Epithelial cell of prostate (primary cell): Measurements from ENCODE around the gene MAEA.
"Not testable (repeated sequence)": the region's sequence is repeated elsewhere in the genome, so short reads cannot be mapped to it uniquely, and the experiment has no call there.

Experiments
- DNase-seq: peaks from one replicate; pipeline ENCODE4 v3.0.0-alpha.2; 2011; ENCODE audit warnings: low read depth, low spot score
- H3K27ac ChIP-seq: fragments of 450-650 bp; 2 replicates; pipeline ENCODE4 v1.5.1; 2017; ENCODE audit warnings: mild to moderate bottlenecking

The MAEA gene

DNA sequence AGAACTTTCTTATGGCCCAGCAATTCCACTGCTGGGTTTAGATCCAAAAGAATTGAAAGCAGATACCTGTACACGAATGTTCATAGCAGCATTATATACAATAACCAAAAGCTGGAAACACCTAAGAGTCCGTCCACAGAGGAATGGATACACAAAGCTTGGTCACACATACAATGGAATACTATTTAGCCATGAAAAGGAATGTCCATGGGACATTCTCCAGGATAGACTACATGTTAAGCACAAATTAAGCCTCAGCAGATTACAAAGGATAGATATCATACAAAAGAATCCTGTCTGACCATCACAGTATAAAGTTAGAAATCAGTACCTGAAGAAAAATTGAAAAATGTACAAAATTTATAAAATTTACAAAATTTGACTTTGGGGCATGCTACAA, 12.7 kb upstream of the MAEA start:
- no peak for DNase-seq
- no peak overlapping the region for H3K27ac ChIP-seq

DNA sequence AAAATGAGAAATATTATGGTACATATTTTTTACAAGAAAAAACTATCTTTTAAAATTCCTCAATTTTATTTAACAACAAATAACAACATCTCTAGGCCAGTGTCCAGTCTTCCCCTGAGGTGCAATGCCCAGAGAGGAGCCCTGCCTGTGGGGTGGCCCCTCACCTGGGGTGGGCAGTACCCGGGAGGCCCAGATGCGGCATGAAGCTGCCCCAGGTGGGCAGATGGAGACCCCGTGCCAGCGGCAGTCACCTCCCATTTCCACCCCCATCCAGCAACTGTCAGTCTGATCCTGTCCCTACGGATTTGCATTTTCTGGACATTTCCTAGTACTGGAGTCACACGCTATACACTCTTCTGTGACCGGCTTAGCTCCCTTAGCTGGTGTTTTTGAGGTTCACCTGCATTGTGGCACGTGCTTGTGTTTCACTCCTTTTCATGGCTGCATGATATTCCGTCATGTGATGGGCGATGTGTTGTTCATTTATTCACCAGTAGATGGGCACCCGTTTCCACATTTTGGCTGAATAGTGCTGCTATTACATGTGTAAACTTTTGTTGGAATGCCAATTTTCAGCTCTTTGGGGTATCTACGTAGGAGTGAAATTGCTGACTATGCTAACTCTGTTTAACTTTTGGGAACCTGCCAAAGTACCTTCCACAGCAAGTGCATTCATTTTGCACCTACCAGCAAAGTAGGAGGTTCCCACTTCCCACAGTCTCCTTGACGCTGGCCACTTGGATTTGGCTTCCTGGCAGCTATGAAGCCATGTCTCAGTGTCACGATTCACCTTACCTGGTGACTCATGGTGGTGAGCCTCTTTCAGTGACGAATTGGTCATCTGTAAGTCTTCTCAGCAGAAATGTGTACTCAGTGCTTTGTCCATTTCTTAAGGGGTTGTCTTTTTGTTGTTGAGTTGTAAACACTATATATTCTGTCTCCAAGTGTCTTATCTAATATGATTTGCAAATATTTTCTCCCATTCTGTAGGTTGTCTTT, 11.7 kb upstream of the MAEA start:
- no peak overlapping the region for H3K27ac ChIP-seq
- DNase-seq, result no peak

DNA sequence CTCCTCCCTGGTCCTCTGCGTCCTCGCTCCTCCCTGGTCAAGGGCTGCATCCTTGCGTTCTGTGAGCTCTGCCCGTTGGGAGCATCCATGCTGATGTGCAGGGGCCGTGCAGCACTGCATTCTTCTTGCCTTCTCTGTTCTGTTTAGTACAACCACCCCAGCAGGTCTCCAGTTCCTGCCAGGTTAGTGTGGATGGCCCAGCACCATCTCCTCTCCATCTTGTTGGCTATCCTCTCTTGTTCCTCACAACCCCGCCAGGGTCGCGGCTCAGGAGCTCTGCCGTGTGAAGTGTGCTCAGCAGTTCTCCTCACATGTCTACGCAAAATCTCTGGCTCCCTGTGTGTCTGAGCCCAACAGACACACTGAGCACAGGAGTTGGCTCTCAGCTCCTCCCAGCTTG, 10.4 kb upstream of the MAEA start:
- H3K27ac ChIP-seq, result no peak overlapping the region
- DNase-seq, result no peak

DNA sequence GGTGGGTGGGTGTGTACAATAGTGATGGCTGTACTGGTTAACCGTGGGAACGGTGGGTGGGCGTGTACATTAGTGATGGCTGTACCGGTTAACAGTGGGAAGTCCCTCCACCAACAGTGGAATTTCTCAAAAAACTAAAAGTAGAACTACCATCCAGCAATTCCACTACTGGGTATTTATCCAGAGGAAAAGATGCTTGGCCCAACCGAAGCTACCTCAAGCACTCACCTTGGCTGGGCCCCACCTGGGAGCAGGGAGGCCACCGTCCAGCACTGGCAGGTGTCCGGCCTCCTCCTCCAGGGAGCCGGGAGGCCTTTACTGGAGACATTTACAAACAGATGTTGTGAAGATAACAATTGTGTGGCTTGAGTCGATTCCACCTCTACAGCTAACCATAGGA, 6.0 kb upstream of the MAEA start:
- DNase-seq, result no peak
- no peak overlapping the region for H3K27ac ChIP-seq

DNA sequence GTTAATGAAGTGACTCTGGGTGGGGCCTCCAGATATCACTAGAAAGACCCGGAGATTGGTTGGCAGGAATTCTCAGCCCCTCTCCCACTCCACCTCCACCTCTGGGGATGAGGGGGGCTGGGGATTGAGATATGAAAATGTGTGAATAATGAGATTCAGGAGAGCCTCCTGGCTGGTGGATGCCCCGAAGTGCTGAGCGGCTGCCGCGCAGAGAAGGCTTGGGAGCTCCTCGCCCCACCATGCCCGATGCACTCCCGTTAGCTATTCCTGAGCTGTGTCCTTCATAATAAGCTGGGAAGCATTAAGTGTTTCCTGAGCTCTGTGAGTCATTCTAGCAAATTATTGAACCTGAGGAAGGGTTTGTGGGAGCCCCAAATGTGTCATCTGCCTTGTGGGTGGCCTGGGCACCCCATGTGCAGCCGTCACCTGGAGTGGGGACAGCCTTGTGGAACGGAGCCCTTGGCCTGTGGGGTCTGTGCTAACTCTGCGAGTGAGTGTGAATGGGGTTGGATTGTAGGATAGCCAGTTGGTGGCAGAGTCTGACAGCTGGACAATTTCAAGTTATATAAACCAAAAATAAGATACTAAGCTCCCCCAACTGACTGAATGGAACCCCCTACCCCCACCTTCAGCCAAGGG, 4.4 kb upstream of the MAEA start:
- no peak overlapping the region for H3K27ac ChIP-seq
- DNase-seq, result no peak

DNA sequence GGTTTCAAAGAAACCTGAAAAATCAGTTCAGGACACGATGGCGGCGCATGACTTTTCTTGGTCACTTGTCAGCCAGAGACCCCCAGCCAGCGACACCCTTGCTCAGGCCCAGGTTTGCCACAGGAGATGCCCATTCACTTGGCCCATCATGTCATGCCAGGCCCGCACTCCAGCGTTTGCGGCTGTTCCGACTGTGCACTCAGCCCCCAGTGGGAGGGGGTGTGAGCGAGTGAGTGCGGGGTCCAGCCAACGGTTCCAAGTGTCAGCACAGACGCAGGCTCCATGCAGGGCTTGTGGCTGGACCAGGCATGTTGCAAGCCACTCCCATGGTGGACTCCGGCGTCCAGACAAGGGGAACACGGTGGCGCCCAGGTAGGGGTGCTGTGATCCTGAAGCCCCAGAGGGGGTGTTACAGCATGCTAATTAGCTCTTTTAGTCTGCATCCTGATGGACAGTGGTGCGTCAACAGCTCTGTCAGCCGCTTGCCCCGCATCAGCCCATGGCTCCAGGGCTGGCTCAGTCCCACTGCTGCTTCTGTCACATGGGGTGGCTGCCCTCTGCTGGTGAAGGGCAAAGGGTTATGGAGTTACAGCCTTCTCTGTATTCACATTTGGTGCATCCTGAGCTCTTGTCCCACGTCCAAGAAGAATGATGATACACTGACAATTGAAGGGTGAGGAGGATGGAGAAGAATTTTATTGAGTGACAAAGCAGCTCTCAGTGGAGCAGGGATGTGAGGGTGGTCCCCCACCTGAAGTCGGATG, 3.7 kb upstream of the MAEA start:
- no peak overlapping the region for H3K27ac ChIP-seq
- no peak for DNase-seq

DNA sequence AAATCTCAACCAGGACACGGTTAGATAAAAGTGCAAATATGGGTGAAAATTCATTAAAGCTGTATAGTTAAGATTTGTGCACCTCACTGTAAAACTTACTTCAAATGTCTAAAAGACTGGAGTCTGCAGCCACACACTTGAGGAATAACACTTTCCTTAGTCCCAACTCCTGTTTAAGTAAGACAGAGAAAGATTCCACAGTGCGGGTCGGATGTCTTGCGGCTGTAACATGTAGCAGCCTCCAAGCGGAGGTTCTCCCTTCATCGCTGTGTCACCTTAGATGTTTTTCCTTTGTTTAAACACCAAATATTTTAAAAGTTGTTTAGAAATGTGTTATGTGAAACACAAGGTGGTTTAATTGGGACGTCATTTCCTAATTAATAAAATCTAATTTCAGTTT, 905 bp upstream of the MAEA start:
- peak overlapping the region; percentile 74 for H3K27ac ChIP-seq
- no peak for DNase-seq

DNA sequence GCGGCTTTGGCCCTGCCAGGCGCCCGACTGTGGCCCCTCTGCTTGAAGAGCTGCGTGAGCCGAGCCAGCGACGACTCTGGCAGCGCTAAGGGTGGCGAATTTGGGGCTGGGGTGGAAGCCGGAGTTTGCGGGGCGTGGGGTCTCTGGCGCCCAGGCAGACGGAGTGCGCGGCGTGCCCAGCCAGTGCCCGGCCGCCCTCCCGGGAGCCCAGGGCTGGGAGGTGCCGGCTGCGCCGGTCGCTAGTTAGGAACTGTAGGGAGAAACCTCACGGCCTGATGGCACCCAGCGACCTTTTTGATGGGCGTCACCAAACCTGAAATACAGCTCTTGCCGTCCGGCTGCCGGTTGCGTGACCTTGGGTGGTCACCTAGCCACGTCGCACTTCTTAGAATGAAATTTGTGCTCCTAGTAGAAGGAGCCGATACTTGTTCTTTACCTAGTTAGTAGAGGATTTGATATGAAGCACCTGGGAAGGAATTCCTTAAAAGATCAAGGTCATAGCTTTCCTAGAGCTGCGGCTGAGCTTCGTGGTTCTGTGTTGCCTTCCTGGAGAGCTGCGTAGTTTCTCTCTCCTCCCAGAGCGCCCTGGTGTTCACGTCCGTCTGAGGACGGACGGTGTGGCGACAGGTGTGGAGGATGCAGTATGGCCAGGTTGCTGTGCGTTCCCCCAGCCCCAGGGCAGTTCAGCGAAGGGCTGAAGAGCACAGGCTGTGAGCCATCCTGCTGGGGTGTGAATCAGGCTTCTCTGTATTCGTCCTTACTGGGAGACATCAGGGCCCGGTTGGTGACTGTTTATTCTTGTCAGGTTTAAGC, 680 bp downstream of the MAEA start:
- no peak for DNase-seq

DNA sequence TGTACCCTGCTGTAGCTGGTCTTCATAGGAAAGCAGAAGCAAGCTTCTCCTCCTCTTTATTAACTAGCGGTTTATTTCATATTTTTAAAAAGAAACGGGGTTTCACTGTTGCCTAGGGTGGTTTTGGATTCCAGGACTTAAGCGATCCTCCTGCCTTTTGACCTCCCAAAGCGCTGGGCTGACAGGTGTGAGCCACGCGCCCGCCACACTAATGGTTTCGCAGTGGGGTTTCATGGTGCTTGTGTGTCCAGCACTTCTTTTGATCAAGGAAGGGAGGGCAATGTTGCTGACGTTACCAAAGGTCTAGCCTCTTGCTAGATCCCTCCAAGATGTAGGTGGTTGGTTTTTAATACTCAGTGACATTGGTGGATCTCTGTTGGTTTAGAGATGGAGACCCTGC, 1.4 kb downstream of the MAEA start:
- peak overlapping the region; percentile 74 for H3K27ac ChIP-seq
- no peak for DNase-seq

More for the DNA sequence above, 680 bp downstream of the MAEA start:
- H3K27ac ChIP-seq, result peak overlapping the region; percentile 74

DNA sequence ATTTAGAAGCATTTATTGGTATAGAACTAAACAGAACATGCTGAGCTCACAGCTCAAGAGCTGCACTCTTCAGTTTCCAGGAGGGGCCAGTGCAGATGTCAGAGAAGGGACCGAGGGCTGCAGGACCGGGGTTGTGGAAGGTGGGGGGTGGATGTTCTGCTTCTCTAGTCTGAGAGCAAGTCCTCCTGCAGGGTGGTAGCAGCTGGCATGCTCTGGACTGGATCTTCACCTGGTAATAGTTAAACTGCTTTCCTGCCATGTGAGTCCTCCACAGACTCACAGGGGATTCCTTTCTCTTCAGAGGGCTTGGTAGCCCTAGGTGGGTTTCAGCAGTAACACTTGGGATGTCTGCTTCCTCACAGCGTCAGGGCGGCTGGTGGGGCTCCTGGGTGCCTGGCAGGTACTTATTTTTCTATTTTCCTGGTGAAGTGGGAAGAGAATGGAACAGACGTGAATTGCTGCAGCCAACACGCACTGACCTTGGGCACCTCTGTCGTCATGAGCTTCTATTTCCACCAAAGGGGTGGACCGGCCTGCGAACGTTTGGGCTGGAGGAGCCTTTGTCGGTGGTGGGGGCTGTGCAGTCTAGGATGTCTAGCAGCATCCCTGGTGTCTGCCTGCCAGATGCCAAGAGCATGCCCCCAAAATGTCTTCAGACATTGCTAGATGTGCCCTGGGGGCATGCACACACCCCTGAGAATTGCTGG, 2.5 kb downstream of the MAEA start:
- no peak overlapping the region for H3K27ac ChIP-seq

DNA sequence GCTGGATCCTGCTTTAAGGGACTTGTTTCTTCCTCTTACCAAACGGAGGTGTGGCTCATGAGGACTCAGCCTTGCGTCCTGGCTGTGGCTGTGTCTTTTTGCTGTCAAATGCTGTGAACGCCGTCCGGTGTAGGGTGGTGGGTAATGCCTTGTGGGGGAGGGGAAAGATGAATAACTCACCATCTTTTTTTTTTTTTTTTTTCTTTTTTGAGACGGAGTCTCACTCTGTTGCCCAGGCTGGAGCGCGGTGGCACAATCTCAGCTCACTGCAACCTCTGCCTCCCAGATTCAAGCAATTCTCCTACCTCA, 3.0 kb downstream of the MAEA start:
- not testable (repeated sequence) for DNase-seq, H3K27ac ChIP-seq

More for the DNA sequence above, 2.5 kb downstream of the MAEA start:
- DNase-seq, result no peak

DNA sequence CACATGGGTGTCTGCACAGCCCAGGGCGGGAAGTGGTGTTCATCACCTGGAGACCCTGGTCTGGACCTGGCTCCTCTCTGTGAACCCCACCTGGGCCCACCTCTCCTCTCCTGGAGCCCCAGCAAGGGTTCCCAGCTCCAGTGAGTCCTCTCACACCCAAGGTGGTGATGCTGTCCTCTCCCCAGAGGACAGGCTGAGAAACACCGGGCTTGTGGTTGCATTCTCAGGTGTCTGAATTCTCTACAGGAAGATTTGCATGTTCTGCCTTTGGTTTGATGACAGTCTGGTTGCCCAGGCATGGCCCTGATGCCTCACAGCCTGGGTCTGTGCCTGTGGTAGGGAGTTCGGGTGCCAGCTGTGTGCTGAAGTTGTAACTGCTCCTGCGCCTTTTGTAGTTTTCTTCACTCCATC, 3.8 kb downstream of the MAEA start:
- H3K27ac ChIP-seq, result no peak overlapping the region
- no peak for DNase-seq

DNA sequence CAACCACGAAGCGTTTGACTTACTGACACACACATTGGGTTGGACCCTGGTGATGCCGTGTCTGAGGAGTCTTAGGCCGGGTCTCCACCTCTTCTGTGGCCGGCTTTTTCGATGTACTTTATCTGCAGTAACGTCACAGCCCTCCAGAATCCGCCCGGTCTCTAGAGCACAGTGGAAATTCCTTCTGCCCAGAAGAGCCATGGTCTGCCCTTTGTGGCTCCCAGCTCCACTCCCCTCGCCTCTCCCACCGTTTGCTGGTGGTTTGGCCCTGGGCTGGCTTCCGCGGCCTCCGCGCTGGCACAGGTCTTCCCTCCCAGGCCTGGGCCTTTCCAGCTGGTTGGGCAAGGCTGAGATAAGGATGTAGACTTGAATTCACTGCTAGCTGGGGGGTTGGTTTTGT, 4.3 kb downstream of the MAEA start:
- H3K27ac ChIP-seq, result no peak overlapping the region
- no peak for DNase-seq

DNA sequence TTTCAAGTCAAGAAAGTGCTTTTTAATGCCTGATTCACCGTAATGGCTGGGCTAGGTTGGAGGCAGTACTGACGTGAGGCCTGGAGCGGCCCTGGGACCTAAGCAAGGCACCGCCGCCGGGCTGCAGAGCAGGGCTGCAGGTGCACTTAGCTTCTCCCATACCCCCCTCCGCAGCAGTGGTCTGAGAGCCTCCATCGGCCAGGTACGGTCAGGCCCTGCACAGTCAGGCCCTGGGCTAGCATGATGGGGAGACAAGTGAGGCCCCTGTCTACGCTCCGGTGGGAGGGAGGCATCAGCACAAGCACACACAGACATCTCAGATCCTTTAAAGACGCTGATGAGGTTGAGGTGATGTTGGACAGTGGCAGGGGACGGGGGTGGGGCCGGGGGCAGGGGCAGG, 4.7 kb downstream of the MAEA start:
- no peak for DNase-seq
- no peak overlapping the region for H3K27ac ChIP-seq

DNA sequence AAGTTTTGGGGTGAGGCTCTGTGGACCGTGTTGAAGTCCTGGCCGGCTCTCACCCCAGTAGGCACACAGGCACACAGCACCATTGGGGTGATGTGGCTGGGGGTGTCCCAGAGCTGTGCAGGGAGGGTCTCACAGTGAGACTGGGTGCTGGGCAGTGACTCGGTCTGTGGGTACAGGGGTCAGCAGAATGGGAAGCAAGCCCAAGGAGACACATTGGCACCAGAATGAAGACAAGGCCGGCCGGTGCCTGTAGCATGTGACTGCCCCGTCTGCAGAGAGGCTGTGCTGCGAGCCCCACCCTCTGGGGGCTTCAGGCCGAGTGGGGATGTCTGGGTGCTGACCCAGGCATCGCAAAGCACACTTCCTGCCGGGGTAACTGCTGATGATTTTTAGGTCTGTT, 5.2 kb downstream of the MAEA start:
- DNase-seq, result no peak
- H3K27ac ChIP-seq, result no peak overlapping the region

DNA sequence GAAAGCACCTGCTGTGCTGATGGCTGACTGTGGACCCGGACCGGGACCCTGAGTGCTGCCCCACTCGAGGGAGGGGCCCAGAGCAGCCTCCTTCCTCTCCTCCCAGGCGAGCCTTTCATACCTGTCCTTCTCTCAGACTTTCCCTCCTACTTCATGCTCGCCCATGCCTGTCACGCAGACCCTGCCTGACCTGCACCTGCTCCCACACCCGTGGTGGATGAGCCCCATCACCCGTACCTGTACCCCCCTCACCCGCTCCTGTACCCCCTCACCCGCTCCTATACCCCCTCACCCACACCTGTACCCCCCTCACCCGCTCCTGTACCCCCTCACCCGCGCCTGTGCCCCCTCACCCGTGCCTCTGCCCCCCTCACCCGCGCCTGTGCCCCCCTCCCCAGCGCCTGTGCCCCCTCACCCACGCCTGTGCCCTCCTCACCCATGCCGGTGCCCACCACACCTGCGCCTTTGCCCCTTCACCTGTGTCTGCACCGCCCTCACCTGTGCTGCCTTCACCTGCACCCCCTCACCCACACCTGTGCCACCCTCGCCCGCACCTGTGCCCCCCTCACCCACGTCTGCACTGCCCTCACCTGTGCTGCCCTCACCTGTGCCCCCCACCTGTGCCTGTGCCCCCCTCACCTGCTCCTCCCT, 5.8 kb downstream of the MAEA start:
- DNase-seq, result no peak
- H3K27ac ChIP-seq, result no peak overlapping the region

DNA sequence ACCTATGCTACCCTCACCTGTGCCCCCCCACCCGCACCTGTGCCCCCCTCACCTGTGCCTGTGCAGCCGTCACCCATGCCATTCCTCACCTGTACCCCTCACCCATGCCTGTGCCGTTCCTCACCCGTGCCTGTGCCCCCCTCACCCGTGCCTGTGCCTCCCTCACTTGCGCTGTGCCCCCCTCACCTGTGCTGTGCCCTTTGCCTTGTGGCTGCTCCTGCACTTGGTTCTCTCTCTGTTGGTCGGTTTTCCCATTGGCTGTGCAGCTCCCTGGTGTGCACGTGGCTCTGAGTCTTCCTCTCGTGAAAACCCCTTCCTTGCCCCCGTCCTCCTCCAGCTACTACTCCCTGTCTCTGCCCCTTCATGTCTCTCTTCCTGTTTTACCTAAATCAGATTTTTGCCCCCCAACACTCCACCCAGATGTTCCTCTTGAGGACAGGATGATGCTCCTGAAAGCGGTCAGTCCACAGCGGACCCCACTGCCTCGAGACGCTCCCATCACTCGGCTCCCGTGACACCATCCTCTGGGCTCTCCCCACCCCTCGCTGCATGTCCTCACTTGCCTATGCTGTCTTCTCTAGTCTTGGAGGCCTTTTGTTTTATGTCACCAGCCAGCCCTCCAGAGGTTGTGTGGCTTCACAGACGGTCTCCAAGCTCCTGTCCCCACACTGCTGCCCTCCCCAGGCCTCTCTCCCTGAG, 6.8 kb downstream of the MAEA start:
- H3K27ac ChIP-seq, result peak overlapping the region; percentile 37
- DNase-seq, result no peak

DNA sequence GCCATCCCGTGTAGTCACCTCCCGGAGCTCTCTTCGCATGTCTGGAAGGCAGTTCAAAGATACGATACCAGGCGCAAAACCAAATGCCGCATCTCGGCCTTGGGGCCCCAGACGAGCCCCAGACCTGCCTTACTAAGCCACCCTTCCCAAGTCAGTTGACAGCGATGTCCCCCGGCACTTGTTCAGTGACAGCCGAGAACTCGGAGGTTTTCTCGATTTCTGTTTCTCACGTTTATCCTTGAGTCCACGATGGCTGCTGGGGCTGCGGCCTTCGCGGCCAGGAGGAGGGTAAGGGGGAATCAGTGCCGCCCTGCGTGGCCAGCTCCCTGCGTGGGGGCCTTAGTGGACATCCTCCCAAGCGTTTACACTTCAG, 7.3 kb downstream of the MAEA start:
- H3K27ac ChIP-seq, result peak overlapping the region; percentile 37
- no peak for DNase-seq
